Endothelial cell of umbilical vein (primary cell): ENCODE data around the gene COL23A1. TPM values are rescaled to one million over a fixed set of nuclear protein-coding genes. Genes with fewer than 3 reads are reported as not detected.
A peak's percentile ranks its signal among the peaks of the same experiment; 100 is the strongest.

Experiments
- BruUV-seq: library from RNA; stranded (reverse); fragments of 400-500 nt; replicated peaks from 2 replicates; lab custom pipeline; 2021; lab: Mats Ljungman, UMichigan
- CTCF ChIA-PET: fragments of 300-600, 350-600 bp; sonication (Branson Sonifier 250); formaldehyde crosslinking; loops from one replicate; lab custom pipeline; 2021; ENCODE audit warnings: antibody characterized with exemption, inconsistent platforms; lab: Charles Lee
- POLR2A ChIA-PET: fragments of 300-600, 350-600 bp; sonication (Branson Sonifier 250); formaldehyde crosslinking; loops from one replicate; lab custom pipeline; 2021; ENCODE audit warnings: antibody characterized with exemption, inconsistent platforms; lab: Charles Lee
- DNase-seq: peaks from one replicate; pipeline ENCODE4 v3.0.0-alpha.2; 2011; ENCODE audit warnings: low read depth, low spot score
- FAIRE-seq: peaks from 2 replicates; lab custom pipeline; 2011; peaks lifted over from hg19 to GRCh38; lab: Jason Lieb, UNC
- H2AFZ ChIP-seq: 2 replicates; pipeline ENCODE4 v1.6.0; 2012; ENCODE audit warnings: low read depth, low read length, control low read depth, inconsistent platforms
- H3K27ac ChIP-seq: 2 replicates; pipeline ENCODE4 v1.5.1; 2011; ENCODE audit warnings: low read depth, mild to moderate bottlenecking, control low read depth, low read length, moderate library complexity; ENCODE audit not compliant: insufficient read depth
- H3K27me3 ChIP-seq, 2 experiments: 2 replicates each; pipeline versions ENCODE4 v1.6.0 to v1.6.1; 2011; ENCODE audit warnings: low read length in 2 of 2, mixed read lengths in 1 of 2; ENCODE audit not compliant: control insufficient read depth in 2 of 2, insufficient read depth in 2 of 2
- H3K36me3 ChIP-seq, 2 experiments: 2 replicates in 1 of 2; 3 replicates in 1 of 2; pipeline ENCODE4 v1.5.1; 2011; ENCODE audit warnings: low read length in 2 of 2, mild to moderate bottlenecking in 1 of 2, moderate library complexity in 1 of 2; ENCODE audit not compliant: control insufficient read depth in 2 of 2, insufficient read depth in 2 of 2; ENCODE audit errors: extremely low read depth in 1 of 2
- H3K4me1 ChIP-seq: 3 replicates; pipeline ENCODE4 v1.5.1; 2011; ENCODE audit warnings: mild to moderate bottlenecking, low read length; ENCODE audit not compliant: control insufficient read depth, insufficient read depth; ENCODE audit errors: extremely low read depth
- H3K4me2 ChIP-seq: 2 replicates; pipeline ENCODE4 v1.6.1; 2011; ENCODE audit warnings: low read length, control low read depth, mixed read lengths; ENCODE audit not compliant: insufficient read depth
- H3K4me3 ChIP-seq, 3 experiments: fragments of 200-600 bp in 1 of 3; sonication (generic), shearing (Covaris generic) in 1 of 3; replicated peaks in 1 of 3; 2 replicates each; pipeline ENCODE4 v1.5.1; 2011 to 2016; ENCODE audit warnings: control low read depth in 3 of 3, low read length in 3 of 3, mild to moderate bottlenecking in 2 of 3, inconsistent platforms in 1 of 3, low read depth in 1 of 3, moderate library complexity in 1 of 3; ENCODE audit not compliant: insufficient read depth in 1 of 3
- H3K79me2 ChIP-seq: 2 replicates; pipeline ENCODE4 v1.6.0; 2012; ENCODE audit warnings: low read length, inconsistent platforms; ENCODE audit not compliant: control insufficient read depth, insufficient read depth
- H3K9ac ChIP-seq: replicated peaks from 2 replicates; pipeline ENCODE3; 2011; ENCODE audit warnings: low read length, control low read depth; ENCODE audit not compliant: insufficient read depth; ENCODE audit errors: extremely low read depth
- H3K9me1 ChIP-seq: replicated peaks from 3 replicates; pipeline ENCODE4 v1.6.0; 2011; ENCODE audit warnings: mild to moderate bottlenecking, low read length; ENCODE audit not compliant: control insufficient read depth, insufficient read depth; ENCODE audit errors: extremely low read depth
- H3K9me3 ChIP-seq: replicated peaks from 2 replicates; pipeline ENCODE4 v1.5.1; 2012; ENCODE audit warnings: low read length, inconsistent platforms; ENCODE audit not compliant: control insufficient read depth, insufficient read depth
- H4K20me1 ChIP-seq: replicated peaks from 2 replicates; pipeline ENCODE3; 2011; ENCODE audit warnings: mild to moderate bottlenecking, low read length; ENCODE audit not compliant: control insufficient read depth, insufficient read depth; ENCODE audit errors: extremely low read depth
- CTCF ChIP-seq, 2 donors: IDR thresholded peaks; 1 replicate in 1 of 2; 2 replicates in 1 of 2; pipeline ENCODE4 v1.5.1; 2011; ENCODE audit warnings: low read length in 2 of 2, mild to moderate bottlenecking in 2 of 2, moderate library complexity in 2 of 2, control low read depth in 1 of 2, inconsistent platforms in 1 of 2, low read depth in 1 of 2; ENCODE audit not compliant: insufficient read depth in 1 of 2; ENCODE audit errors: extremely low read depth in 1 of 2
- EZH2 ChIP-seq: IDR thresholded peaks from 2 replicates; pipeline ENCODE4 v1.6.1; 2012; ENCODE audit warnings: borderline replicate concordance, low read depth, mild to moderate bottlenecking, moderate library complexity, low read length, inconsistent platforms; ENCODE audit not compliant: severe bottlenecking
- FOS ChIP-seq: IDR thresholded peaks from 2 replicates; pipeline ENCODE4 v1.6.1; 2011; ENCODE audit warnings: mild to moderate bottlenecking, low read length, moderate library complexity, borderline replicate concordance; ENCODE audit not compliant: insufficient read depth
- GATA2 ChIP-seq: IDR thresholded peaks from 2 replicates; pipeline ENCODE4 v1.7.0; 2011; ENCODE audit warnings: low read depth, mild to moderate bottlenecking, moderate library complexity, mixed read lengths, low read length; ENCODE audit not compliant: insufficient read length, insufficient read depth
- JUN ChIP-seq: IDR thresholded peaks from 2 replicates; pipeline ENCODE4 v1.6.1; 2011; ENCODE audit warnings: borderline replicate concordance, low read depth; ENCODE audit not compliant: insufficient read length, insufficient read depth
- MAX ChIP-seq: IDR thresholded peaks from 2 replicates; pipeline ENCODE4 v1.6.1; 2011; ENCODE audit not compliant: insufficient read depth, insufficient read length
- MYC ChIP-seq: IDR thresholded peaks from one replicate; pipeline ENCODE4 v1.6.1; 2011; ENCODE audit warnings: mild to moderate bottlenecking, low read depth, low read length
- POLR2A ChIP-seq: IDR thresholded peaks from 2 replicates; pipeline ENCODE4 v1.6.1; 2012; ENCODE audit warnings: low read depth, mild to moderate bottlenecking, control low read depth, low read length
- POLR2AphosphoS5 ChIP-seq: IDR thresholded peaks from 2 replicates; pipeline ENCODE4 v1.6.1; 2012; ENCODE audit warnings: low read depth, mild to moderate bottlenecking, control low read depth, low read length, moderate library complexity; ENCODE audit not compliant: insufficient read depth
- dilution Hi-C: fragments of 300-500 bp; cut with MboI; formaldehyde crosslinking; loops from one replicate; pipeline ENCODE4 v1.15.0; 2019; ENCODE audit warnings: low sequenced_read_pairs; ENCODE audit not compliant: extremely low pct_ligation_motif_present
- intact Hi-C: fragments of 100-400 bp; cut with micrococcal nuclease; formaldehyde crosslinking; loops from one replicate; pipeline ENCODE4 v1.10.0; 2022
- polyA plus RNA-seq, 4 experiments: library from polyadenylated mRNA; depleted of rRNA in 3 of 4; stranded (reverse) in 3 of 4; unstranded in 1 of 4; fragments of >200 nt; gene quantifications; 2 replicates each; pipeline versions ENCODE4 v1.2.1 to v1.2.3, GENCODE V29; 2011 to 2012; ENCODE audit warnings: missing spikeins in 1 of 4
- total RNA-seq: library from RNA; stranded (reverse); gene quantifications from 2 replicates; pipeline ENCODE4 v1.2.3, GENCODE V29; 2021

Gene COL23A1
- total and polyA plus RNA-seq, 2 donors (not counting 3 experiments of a cell fraction or from before 2014, with no cell fraction given) = not detected

GRCh38 chr5:178218237-178218776 is 371.9 kb downstream of the COL23A1 start:
- Histone ChIP-seq H3K4me2 (no peak overlapping the region), H3K27ac (no peak overlapping the region), H3K9ac (no peak overlapping the region), H3K4me3 (no peak overlapping the region), H3K27me3 (no peaks in the 10 kb centered on the region), H3K9me3 (no peaks in the 10 kb centered on the region), H4K20me1 (no peaks in the 10 kb centered on the region), H3K4me1 (no peaks in the 10 kb centered on the region), H3K9me1 (no peaks in the 10 kb centered on the region), H2AFZ (no peak overlapping the region), H3K36me3 (peaks cover 18 to 30% of the 10 kb centered on the region in 2 experiments), H3K79me2 (no peaks in the 10 kb centered on the region)
- no TSS peak for BruUV-seq
- DNase-seq (no peak), FAIRE-seq (peak; percentile 63)
- intact Hi-C loops (no loop called here), dilution Hi-C loops (no loop called here)
- POLR2A ChIA-PET = interaction anchor here (0.6 kb wide), 1 partner anchor 1602 kb away, joined by 3 read pairs; no protein-coding TSS in a partner anchor
- TF ChIP-seq JUN (no peak), POLR2A (no peak), GATA2 (no peak), EZH2 (no peak), CTCF (IDR thresholded peaks at IDR 0.05; ENCODE audit: extremely low read depth in 1 of 2, insufficient read depth in 1 of 2, low read depth in 1 of 2, low read length in 2 of 2) (no peak), MYC (no peak), FOS (no peak), POLR2AphosphoS5 (no peak), MAX (no peak)
- CTCF ChIA-PET = no interaction called here
